Astrocyte of the cerebellum (primary cell): ENCODE data around the gene ATG2B.

ENCODE experiments used
- DNase-seq: peaks from one replicate; pipeline ENCODE4 v3.0.0-alpha.2; 2011; ENCODE audit warnings: low read depth
- H3K4me3 ChIP-seq: 2 replicates; pipeline ENCODE4 v1.5.1; 2011; ENCODE audit warnings: mild to moderate bottlenecking, low read depth, low read length, moderate library complexity
- CTCF ChIP-seq: IDR thresholded peaks from 2 replicates; pipeline ENCODE4 v1.5.1; 2012; ENCODE audit warnings: low read length, low read depth, moderate library complexity, mild to moderate bottlenecking; ENCODE audit errors: missing control alignments
- in situ Hi-C: cut with HindIII; loops from 2 replicates; pipeline ENCODE4 v1.10.0; 2017; ENCODE audit warnings: low sequenced_read_pairs

ATG2B gene

GRCh38 chr14:96273629-96274028 is 89.5 kb downstream of the ATG2B start:
- DNase-seq, result no peak
- in situ Hi-C loops, result loop anchor here (10.0 kb wide), 1 partner anchor 269 kb away; no protein-coding TSS in a partner anchor
- no peak overlapping the region for H3K4me3 ChIP-seq
- no peak for TF ChIP-seq CTCF

GRCh38 chr14:96272777-96273473 is 90.2 kb downstream of the ATG2B start:
- no peak for DNase-seq
- no peak for TF ChIP-seq CTCF

GRCh38 chr14:96271421-96271762 is 91.7 kb downstream of the ATG2B start:
- no peak overlapping the region for H3K4me3 ChIP-seq
- no peak for TF ChIP-seq CTCF
- DNase-seq, result no peak
- in situ Hi-C loops, result loop anchor here (10.0 kb wide), 1 partner anchor 267 kb away; no protein-coding TSS in a partner anchor

More at GRCh38 chr14:96272777-96273473, 90.2 kb downstream of the ATG2B start:
- in situ Hi-C loops, result loop anchor here (10.0 kb wide), 1 partner anchor 268 kb away; no protein-coding TSS in a partner anchor
- H3K4me3 ChIP-seq, result no peak overlapping the region

- TF ChIP-seq CTCF, result no peak
- in situ Hi-C loops, result loop anchor here (10.0 kb wide), 1 partner anchor 266 kb away; no protein-coding TSS in a partner anchor
- DNase-seq, result no peak
- no peak overlapping the region for H3K4me3 ChIP-seq
Measured at GRCh38 chr14:96270565-96271420, 92.3 kb downstream of the ATG2B start.

- in situ Hi-C loops, result no loop called here
- TF ChIP-seq CTCF, result no peak
- no peak for DNase-seq
- H3K4me3 ChIP-seq, result no peak overlapping the region
Measured at GRCh38 chr14:96269359-96269710, 93.8 kb downstream of the ATG2B start.

GRCh38 chr14:96268431-96269358 is 94.4 kb downstream of the ATG2B start:
- no peak for TF ChIP-seq CTCF
- no peak overlapping the region for H3K4me3 ChIP-seq
- peak; percentile 62 for DNase-seq
- in situ Hi-C loops, result no loop called here
